Body of pancreas (tissue), 4 donors: ENCODE data around the gene PHB1.

Experiments used
- CTCF ChIP-seq, 7 experiments: fragments of 450-650 bp in 4 of 7; fragments of 200-600 bp in 3 of 7; sonication (generic) in 3 of 7; IDR thresholded peaks; one replicate each; pipeline ENCODE4 v1.5.1; 2016 to 2019; ENCODE audit warnings: antibody characterized with exemption in 7 of 7
- POLR2A ChIP-seq, 3 donors: fragments of 450-650 bp; IDR thresholded peaks; one replicate each; pipeline ENCODE4 v1.6.1; 2016; ENCODE audit warnings: antibody characterized with exemption in 3 of 3, mild to moderate bottlenecking in 2 of 3

- no peak for TF ChIP-seq CTCF (IDR thresholded peaks at IDR 0.05)
- no peak for TF ChIP-seq POLR2A (IDR thresholded peaks at IDR 0.05)
Observed at GRCh38 chr17:49450735-49451134, 36.1 kb upstream of the PHB1 start.
